ENCODE data around the gene ATP2B2. TPM values are rescaled to one million over a fixed set of nuclear protein-coding genes. Genes with fewer than 3 reads are reported as not detected.
A peak's percentile ranks its signal among the peaks of the same experiment; 100 is the strongest.

The ATP2B2 gene
- total RNA-seq, 2 experiments from 2014 or later: 0.05 TPM; not detected in 1

DNA sequence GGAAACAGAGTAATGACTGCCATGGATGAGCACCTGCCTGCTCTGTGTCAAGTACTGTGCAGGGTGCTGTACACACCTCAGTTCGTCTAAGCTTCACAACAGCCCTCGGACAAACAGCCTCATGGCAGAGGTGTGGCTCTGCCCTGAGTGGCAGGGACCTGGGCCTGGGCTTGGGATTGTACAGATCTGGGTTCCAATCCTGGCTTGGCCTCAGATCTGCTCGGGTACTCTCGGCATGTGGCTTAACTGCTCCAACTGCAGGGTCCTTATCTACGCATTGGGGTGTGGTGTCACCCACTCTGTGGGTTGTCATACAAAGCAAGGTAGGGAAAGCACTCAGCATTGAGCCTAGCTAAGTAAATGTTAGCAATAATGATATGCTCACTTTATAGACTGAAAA, 137.9 kb downstream of the ATP2B2 start:
- Mint-ChIP-seq H3K9me3 (ENCODE audit: low read depth) (peaks cover 3% of the 10 kb centered on the region), H3K4me1 (peaks cover 48% of the 10 kb centered on the region), H3K27me3 (peaks cover 17% of the 10 kb centered on the region), H3K36me3 (ENCODE audit: low read depth) (no peaks in the 10 kb centered on the region), H3K4me3 (no peak overlapping the region), H3K27ac (peak overlapping the region; percentile 20)
- ATAC-seq (no peak), DNase-seq (no peak)
- ChIA-PET POLR2A (no interaction called here), CTCF (interaction anchor here (0.7 to 1.0 kb wide), 4 partner anchors 22 to 322 kb away, joined by 3 read pairs; no protein-coding TSS in a partner anchor)
- intact Hi-C loops (cut with DNase I, micrococcal nuclease): loop anchor here (5.0 to 10.0 kb wide), 2 partner anchors 185 to 1257 kb away; no protein-coding TSS in a partner anchor

DNA sequence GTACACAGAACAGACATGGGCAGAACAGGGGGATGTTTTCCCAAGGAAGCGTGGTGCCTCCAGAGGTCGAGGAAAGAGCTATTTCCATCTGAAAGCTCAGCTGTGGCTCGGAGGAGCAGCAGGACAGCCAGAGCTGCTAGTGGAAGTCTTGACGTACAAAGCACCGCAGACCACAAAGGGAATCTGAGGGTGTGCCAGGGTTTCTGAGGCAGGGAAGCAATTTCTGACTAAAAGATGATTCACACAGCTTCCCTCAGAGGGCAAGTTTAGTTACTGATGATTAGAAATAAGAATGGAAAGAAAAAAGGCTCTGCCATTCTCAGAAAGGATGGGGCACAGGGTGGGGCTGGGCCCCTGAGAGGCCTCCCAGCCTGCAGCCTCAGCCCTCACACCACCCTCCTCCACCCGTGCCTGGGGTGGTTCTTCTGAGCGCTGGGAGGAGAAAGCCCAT, 138.7 kb downstream of the ATP2B2 start:
- H3K4me1 Mint-ChIP-seq: peaks cover 48% of the 10 kb centered on the region
- peaks cover 20% of the 10 kb centered on the region for H3K27me3 Mint-ChIP-seq
- ATAC-seq (peak; percentile 83), DNase-seq (peak; percentile 78)
- ChIA-PET POLR2A (interaction anchor here (0.5 to 0.6 kb wide), 3 partner anchors 317 to 1177 kb away, joined by 3 read pairs; no protein-coding TSS in a partner anchor), CTCF (interaction anchor here (0.7 to 1.3 kb wide), 7 partner anchors 21 to 372 kb away, joined by 3 read pairs; no protein-coding TSS in a partner anchor)
- H3K4me3 Mint-ChIP-seq: peak overlapping the region; percentile 1
- peaks cover 3% of the 10 kb centered on the region for H3K9me3 Mint-ChIP-seq (ENCODE audit: low read depth)
- no peaks in the 10 kb centered on the region for H3K36me3 Mint-ChIP-seq (ENCODE audit: low read depth)
- intact Hi-C loops (cut with DNase I, micrococcal nuclease): loop anchor here (5.0 to 10.0 kb wide), 2 partner anchors 186 to 1258 kb away; no protein-coding TSS in a partner anchor
- H3K27ac Mint-ChIP-seq: peak overlapping the region; percentile 29

DNA sequence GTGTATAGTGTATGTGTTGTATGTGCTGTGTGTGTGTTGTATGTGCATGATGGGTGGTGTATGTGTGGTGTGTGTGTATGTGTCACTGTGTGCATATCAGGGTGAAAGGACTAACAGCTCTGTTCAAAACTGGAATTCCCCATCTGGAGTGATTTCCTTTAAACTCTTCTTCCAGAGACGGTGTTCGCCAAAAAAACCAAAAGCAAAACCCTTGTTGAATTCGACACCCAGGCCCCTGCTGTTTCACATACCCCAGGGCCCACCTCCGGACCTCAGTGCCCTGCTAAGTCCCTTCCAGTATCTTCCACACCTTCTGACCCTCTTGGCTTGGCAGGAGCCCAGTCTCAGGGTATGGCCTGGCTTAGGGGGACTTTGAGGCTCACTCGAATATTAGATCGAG, 139.6 kb downstream of the ATP2B2 start:
- ATAC-seq (no peak), DNase-seq (peak; percentile 18)
- H3K27ac Mint-ChIP-seq: peak overlapping the region; percentile 42
- H3K36me3 Mint-ChIP-seq (ENCODE audit: low read depth): no peaks in the 10 kb centered on the region
- H3K4me1 Mint-ChIP-seq: peaks cover 48% of the 10 kb centered on the region
- H3K4me3 Mint-ChIP-seq: no peak overlapping the region
- CTCF ChIA-PET: interaction anchor here (0.6 to 1.3 kb wide), 2 partner anchors 31 to 116 kb away, joined by 3 to 5 read pairs; no protein-coding TSS in a partner anchor
- no peaks in the 10 kb centered on the region for H3K9me3 Mint-ChIP-seq (ENCODE audit: low read depth)
- peaks cover 25% of the 10 kb centered on the region for H3K27me3 Mint-ChIP-seq
- POLR2A ChIA-PET: no interaction called here
- intact Hi-C loops (cut with DNase I, micrococcal nuclease): loop anchor here (5.0 to 10.0 kb wide), 2 partner anchors 187 to 1259 kb away; no protein-coding TSS in a partner anchor

DNA sequence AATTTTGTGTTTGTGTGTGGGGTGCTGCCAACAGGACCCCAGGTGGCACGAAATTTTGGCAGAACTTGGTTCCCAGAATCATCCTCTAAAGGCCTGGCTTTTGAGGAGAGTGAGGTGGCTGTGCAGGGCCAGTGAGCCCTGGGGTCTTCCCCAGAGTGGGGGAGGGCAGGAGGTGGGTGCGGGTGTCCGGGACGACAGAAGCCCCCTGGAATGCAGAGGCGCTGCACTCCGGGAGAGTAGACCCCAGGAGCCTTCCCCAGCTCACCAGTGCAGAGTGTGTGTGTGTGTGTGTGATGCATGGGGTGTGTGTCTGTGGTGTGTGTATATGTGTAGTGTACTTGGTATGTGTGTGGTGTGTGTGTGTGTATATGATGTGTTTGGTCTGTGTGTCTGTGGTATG, 140.1 kb downstream of the ATP2B2 start:
- Mint-ChIP-seq H3K27ac (peak overlapping the region; percentile 42), H3K4me3 (no peak overlapping the region), H3K27me3 (peaks cover 21% of the 10 kb centered on the region), H3K4me1 (peaks cover 44% of the 10 kb centered on the region), H3K9me3 (ENCODE audit: low read depth) (no peaks in the 10 kb centered on the region), H3K36me3 (ENCODE audit: low read depth) (no peaks in the 10 kb centered on the region)
- ATAC-seq (no peak), DNase-seq (no peak)
- intact Hi-C loops (cut with DNase I, micrococcal nuclease): loop anchor here (5.0 to 10.0 kb wide), 2 partner anchors 187 to 1259 kb away; no protein-coding TSS in a partner anchor
- POLR2A ChIA-PET: no interaction called here
- CTCF ChIA-PET: no interaction called here

DNA sequence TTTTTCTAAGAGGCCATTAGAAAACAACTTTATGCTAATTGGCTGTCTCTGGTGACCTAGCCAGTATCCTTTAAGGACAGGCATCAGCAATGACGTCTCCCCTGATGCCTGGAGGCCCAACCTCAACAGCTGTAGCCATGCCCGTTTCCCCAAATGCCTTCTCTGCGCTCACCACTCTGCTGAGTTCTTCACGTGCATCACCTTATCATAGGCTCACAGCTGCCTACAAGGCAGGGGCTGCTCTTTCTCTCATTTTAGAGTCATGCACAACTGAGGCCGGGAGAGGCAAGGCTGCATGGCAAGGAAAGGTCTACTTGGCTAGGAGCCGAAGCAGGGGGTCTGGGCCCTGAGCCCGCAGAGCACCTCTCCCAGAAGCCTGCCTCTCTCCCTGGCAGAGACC, 140.6 kb downstream of the ATP2B2 start:
- no peaks in the 10 kb centered on the region for H3K36me3 Mint-ChIP-seq (ENCODE audit: low read depth)
- ATAC-seq: no peak
- POLR2A ChIA-PET: interaction anchor here (0.6 kb wide), 1 partner anchor 226 kb away, joined by 3 read pairs; no protein-coding TSS in a partner anchor
- no peak overlapping the region for H3K4me3 Mint-ChIP-seq
- intact Hi-C loops (cut with DNase I, micrococcal nuclease): loop anchor here (1.0 to 10.0 kb wide), 6 partner anchors 72 to 1827 kb away; no protein-coding TSS in a partner anchor
- CTCF ChIA-PET: no interaction called here
- H3K9me3 Mint-ChIP-seq (ENCODE audit: low read depth): no peaks in the 10 kb centered on the region
- peaks cover 42% of the 10 kb centered on the region for H3K4me1 Mint-ChIP-seq
- H3K27ac Mint-ChIP-seq: no peak overlapping the region
- DNase-seq: no peak
- H3K27me3 Mint-ChIP-seq: peaks cover 21% of the 10 kb centered on the region

DNA sequence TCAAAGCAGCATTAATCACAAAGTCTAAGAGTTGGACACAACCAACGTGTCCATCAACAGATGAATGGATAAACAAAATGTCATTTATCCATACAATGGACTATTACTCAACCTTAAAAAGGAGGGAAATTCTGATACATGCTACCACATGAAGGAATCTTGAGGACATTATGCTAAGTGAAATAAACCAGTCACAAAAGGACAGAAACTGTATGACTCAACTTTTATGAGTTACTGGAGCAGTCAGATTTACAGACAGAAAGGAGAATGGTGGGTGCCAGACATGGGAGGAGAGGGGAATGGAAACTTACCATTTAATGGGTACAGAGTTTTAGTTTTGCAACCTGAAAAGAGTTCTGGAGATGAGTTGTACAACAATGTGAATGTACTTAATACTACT, 141.5 kb downstream of the ATP2B2 start:
- Mint-ChIP-seq H3K9me3 (ENCODE audit: low read depth) (no peaks in the 10 kb centered on the region), H3K27me3 (peaks cover 18% of the 10 kb centered on the region), H3K27ac (no peak overlapping the region), H3K4me3 (no peak overlapping the region), H3K36me3 (ENCODE audit: low read depth) (no peaks in the 10 kb centered on the region), H3K4me1 (peaks cover 42% of the 10 kb centered on the region)
- ChIA-PET CTCF (no interaction called here), POLR2A (interaction anchor here (0.6 kb wide), 1 partner anchor 225 kb away, joined by 3 read pairs; no protein-coding TSS in a partner anchor)
- DNase-seq (peak; percentile 43), ATAC-seq (peak; percentile 70)
- intact Hi-C loops (cut with DNase I, micrococcal nuclease): loop anchor here in 1 of 2 experiments (1.0 to 10.0 kb wide), 5 partner anchors 73 to 1828 kb away; no protein-coding TSS in a partner anchor

DNA sequence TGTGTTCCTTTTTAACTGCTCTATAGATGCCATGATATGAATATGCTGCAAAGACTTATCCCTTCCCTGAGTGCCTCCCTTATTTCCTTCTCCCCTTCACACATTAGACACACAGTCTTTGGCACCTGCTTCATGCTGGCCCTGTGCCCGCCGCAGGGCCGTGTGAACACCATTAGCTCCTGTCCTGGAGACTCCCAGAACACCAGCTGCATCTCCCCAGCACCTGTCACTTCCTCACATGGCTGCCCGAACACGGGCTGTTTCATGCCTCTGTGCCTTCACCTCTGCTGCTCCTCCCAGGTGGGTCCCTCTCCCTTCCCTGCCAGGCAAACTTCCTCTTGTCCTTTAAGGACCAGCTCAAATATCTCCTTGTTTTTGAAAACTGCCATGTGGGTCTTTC, 144.0 kb downstream of the ATP2B2 start:
- ATAC-seq: no peak
- CTCF ChIA-PET: interaction anchor here (0.5 to 1.2 kb wide), 2 partner anchors 10 to 70 kb away, joined by 3 read pairs; no protein-coding TSS in a partner anchor
- no peak overlapping the region for H3K4me3 Mint-ChIP-seq

DNA sequence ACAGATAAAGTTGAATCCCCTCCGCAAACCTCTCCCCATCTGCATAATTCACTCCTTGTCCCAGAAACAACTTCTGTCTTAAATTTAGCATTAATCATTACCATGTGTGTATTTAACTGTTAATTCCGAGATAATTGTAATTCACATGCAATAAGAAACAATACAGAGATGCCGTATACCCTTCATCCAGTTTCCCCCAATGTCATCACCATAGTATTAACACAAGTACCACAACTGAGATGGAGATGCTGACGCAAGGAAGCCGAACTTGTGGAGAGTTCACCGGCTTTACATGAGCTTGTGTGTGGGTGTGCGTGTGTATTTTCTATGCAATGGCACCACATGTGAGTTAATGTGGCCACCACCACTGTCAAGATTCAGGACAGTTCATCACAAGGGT, 144.9 kb downstream of the ATP2B2 start:
- ChIA-PET POLR2A (no interaction called here), CTCF (interaction anchor here (0.5 to 1.2 kb wide), 2 partner anchors 11 to 71 kb away, joined by 3 read pairs; no protein-coding TSS in a partner anchor)
- Mint-ChIP-seq H3K9me3 (ENCODE audit: low read depth) (no peaks in the 10 kb centered on the region), H3K27me3 (peaks cover 12% of the 10 kb centered on the region), H3K4me1 (peaks cover 27% of the 10 kb centered on the region), H3K36me3 (ENCODE audit: low read depth) (no peaks in the 10 kb centered on the region), H3K27ac (no peak overlapping the region), H3K4me3 (no peak overlapping the region)
- intact Hi-C loops (cut with DNase I, micrococcal nuclease): loop anchor here in 1 of 2 experiments (5.0 to 10.0 kb wide), 3 partner anchors 242 to 1832 kb away; no protein-coding TSS in a partner anchor
- no peak for DNase-seq
- ATAC-seq: no peak

More for the DNA sequence above, 144.0 kb downstream of the ATP2B2 start:
- Mint-ChIP-seq H3K9me3 (ENCODE audit: low read depth) (no peaks in the 10 kb centered on the region), H3K27me3 (peaks cover 12% of the 10 kb centered on the region), H3K4me1 (peaks cover 36% of the 10 kb centered on the region), H3K27ac (no peak overlapping the region), H3K36me3 (ENCODE audit: low read depth) (no peaks in the 10 kb centered on the region)
- POLR2A ChIA-PET: no interaction called here
- intact Hi-C loops (cut with DNase I, micrococcal nuclease): loop anchor here in 1 of 2 experiments (5.0 to 10.0 kb wide), 3 partner anchors 241 to 1831 kb away; no protein-coding TSS in a partner anchor
- DNase-seq: no peak

DNA sequence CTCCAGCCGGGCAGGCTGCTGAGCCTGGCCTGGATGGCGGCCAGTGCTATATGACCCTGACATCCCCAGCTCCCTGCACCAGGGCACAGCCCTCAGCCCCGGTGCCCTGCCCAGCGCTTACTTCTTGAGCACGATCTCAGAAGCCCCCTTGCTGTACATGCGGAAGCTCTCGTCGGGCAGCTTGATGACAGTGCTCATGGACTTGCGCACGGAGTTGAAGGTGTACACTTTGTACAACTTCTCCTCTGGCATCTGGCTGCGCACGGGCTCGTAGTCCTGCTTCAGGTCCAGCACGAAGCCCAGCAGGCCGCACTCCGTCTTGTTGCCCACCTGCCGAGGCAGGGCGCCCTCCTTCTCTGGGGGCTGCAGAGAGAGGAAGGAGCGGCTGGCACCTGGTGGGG, 145.6 kb downstream of the ATP2B2 start:
- H3K36me3 Mint-ChIP-seq (ENCODE audit: low read depth): no peaks in the 10 kb centered on the region
- intact Hi-C loops (cut with DNase I, micrococcal nuclease): loop anchor here in 1 of 2 experiments (5.0 to 10.0 kb wide), 3 partner anchors 243 to 1833 kb away; no protein-coding TSS in a partner anchor
- H3K27ac Mint-ChIP-seq: no peak overlapping the region
- H3K27me3 Mint-ChIP-seq: peaks cover 14% of the 10 kb centered on the region
- POLR2A ChIA-PET: no interaction called here
- no peak overlapping the region for H3K4me3 Mint-ChIP-seq
- H3K9me3 Mint-ChIP-seq (ENCODE audit: low read depth): no peaks in the 10 kb centered on the region
- ATAC-seq (no peak), DNase-seq (no peak)
- peaks cover 21% of the 10 kb centered on the region for H3K4me1 Mint-ChIP-seq
- CTCF ChIA-PET: interaction anchor here (0.7 kb wide), 1 partner anchor 16 kb away, joined by 3 read pairs; no protein-coding TSS in a partner anchor

DNA sequence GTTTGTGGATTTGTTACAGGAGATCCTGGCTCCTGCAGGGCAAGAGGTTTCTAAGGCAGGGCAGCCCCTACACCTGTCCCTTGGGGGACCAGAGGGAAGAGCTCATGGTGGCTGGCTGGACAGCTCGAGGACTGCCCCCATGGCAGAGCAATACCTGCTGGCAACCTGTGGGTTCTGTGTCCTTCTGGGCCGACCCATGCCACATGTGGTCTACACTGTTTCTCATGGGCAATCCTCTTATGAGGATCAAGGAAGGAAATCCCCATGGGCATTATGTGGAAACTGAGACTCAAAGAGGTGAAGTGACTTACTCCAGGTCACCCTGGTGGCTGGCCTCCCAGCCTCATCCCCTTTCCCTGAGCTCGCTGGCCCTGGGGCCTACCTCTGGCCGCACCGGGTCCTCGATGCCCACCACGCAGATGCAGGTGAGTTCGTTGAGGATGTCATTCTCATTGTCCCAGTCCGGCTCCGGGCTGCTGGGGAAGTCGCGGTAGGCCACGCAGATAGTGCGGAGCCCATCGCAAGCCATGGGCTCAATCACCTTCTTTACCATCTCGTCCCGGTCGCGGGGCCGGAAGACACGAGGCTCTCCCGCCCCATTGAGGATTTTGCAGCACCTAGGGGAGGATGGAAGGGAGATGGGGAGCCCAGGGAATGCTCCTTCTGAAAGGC, 146.9 kb downstream of the ATP2B2 start:
- Mint-ChIP-seq H3K27ac (no peak overlapping the region), H3K36me3 (ENCODE audit: low read depth) (no peaks in the 10 kb centered on the region), H3K4me1 (peaks cover 10% of the 10 kb centered on the region), H3K27me3 (peaks cover 14% of the 10 kb centered on the region), H3K4me3 (no peak overlapping the region), H3K9me3 (ENCODE audit: low read depth) (no peaks in the 10 kb centered on the region)
- no peak for DNase-seq
- no peak for ATAC-seq
- ChIA-PET CTCF (interaction anchor here (0.5 kb wide), 1 partner anchor 420 kb away, joined by 3 read pairs; no protein-coding TSS in a partner anchor), POLR2A (no interaction called here)
- intact Hi-C loops (cut with DNase I, micrococcal nuclease): no loop called here

DNA sequence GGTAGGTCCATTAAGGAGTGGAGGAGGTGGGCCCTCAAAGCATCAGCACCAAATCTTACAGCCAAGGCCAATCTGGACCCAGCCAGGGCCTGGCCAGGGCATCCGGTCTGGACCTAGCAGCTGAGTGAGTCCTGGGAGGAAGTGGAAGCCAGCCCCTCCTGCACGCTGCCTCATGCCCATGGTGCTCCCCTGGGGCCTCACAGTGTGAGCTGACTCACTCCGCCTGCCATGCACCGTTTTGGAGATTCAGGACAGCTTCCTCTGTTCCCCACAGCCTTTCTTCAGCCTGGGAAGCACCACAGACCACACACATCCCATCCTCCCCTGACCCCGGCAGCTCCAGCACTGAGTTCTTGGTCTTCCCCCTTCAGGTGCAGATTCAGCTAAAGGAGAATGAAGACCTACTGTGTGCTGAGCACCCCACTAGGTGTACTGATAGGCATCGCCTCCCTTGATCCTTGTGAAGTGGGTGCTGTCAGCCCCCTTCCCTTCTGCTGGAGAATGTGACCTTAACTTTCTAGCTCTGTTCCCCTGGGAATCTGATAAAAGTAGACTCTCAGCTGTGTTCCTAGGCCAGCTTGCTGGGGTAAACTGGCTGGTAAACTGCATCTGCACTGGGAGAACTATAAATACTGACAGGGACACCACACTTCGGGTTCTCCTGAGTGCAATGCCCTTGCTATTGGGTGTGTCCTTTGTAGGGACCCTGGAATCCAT, 147.6 kb downstream of the ATP2B2 start:
- Mint-ChIP-seq H3K9me3 (ENCODE audit: low read depth) (no peaks in the 10 kb centered on the region), H3K27ac (no peak overlapping the region), H3K36me3 (ENCODE audit: low read depth) (no peaks in the 10 kb centered on the region), H3K27me3 (peaks cover 20% of the 10 kb centered on the region), H3K4me3 (no peak overlapping the region), H3K4me1 (peaks cover 7% of the 10 kb centered on the region)
- DNase-seq: peak; percentile 35
- intact Hi-C loops (cut with DNase I, micrococcal nuclease): no loop called here
- peak; percentile 63 for ATAC-seq
- CTCF ChIA-PET: interaction anchor here (0.5 to 1.5 kb wide), 4 partner anchors 14 to 1228 kb away, joined by 3 read pairs; no protein-coding TSS in a partner anchor
- POLR2A ChIA-PET: interaction anchor here (0.6 kb wide), 1 partner anchor 194 kb away, joined by 3 read pairs; no protein-coding TSS in a partner anchor
